Parathyroid adenoma (tissue), 2 donors: ENCODE results near the gene VAV1.

Experiments
- H2AFZ ChIP-seq: fragments of 300-600 bp; sonication (generic); one replicate; pipeline ENCODE4 v1.7.0; 2017; ENCODE audit warnings: antibody characterized with exemption, mild to moderate bottlenecking
- H3K27ac ChIP-seq: fragments of 300-600 bp; sonication (generic); one replicate; pipeline ENCODE4 v1.7.0; 2017
- H3K27me3 ChIP-seq: fragments of 300-600 bp; sonication (generic); one replicate; pipeline ENCODE4 v1.7.0; 2017; ENCODE audit warnings: low read length; ENCODE audit not compliant: control insufficient read depth, insufficient read depth
- H3K36me3 ChIP-seq: fragments of 300-600 bp; sonication (generic); one replicate; pipeline ENCODE4 v1.7.0; 2017; ENCODE audit warnings: low read length; ENCODE audit not compliant: control insufficient read depth, insufficient read depth
- H3K4me1 ChIP-seq: fragments of 300-600 bp; sonication (generic); one replicate; pipeline ENCODE4 v1.7.0; 2017; ENCODE audit warnings: control low read depth
- H3K4me2 ChIP-seq: fragments of 300-600 bp; sonication (generic); one replicate; pipeline ENCODE4 v1.7.0; 2017; ENCODE audit warnings: low read length
- H3K4me3 ChIP-seq: fragments of 300-600 bp; sonication (generic); one replicate; pipeline ENCODE4 v1.7.0; 2017; ENCODE audit warnings: low read depth, low read length
- H3K79me2 ChIP-seq: fragments of 300-600 bp; sonication (generic); one replicate; pipeline ENCODE4 v1.7.0; 2017; ENCODE audit warnings: control low read depth
- H3K9ac ChIP-seq: fragments of 300-600 bp; sonication (generic); one replicate; pipeline ENCODE4 v1.7.0; 2017; ENCODE audit warnings: mild to moderate bottlenecking
- H3K9me3 ChIP-seq: fragments of 300-600 bp; sonication (generic); one replicate; pipeline ENCODE4 v1.7.0; 2017; ENCODE audit warnings: low read length; ENCODE audit not compliant: control insufficient read depth
- TF ChIP-seq, protein P1 (sequence below): fragments of 300-600 bp; sonication (generic); IDR thresholded peaks from one replicate; pipeline ENCODE4 v1.7.0; 2017; ENCODE audit warnings: antibody characterized with exemption, mild to moderate bottlenecking
- donor health status: primary hyperparathyroidism.

Gene VAV1

DNA sequence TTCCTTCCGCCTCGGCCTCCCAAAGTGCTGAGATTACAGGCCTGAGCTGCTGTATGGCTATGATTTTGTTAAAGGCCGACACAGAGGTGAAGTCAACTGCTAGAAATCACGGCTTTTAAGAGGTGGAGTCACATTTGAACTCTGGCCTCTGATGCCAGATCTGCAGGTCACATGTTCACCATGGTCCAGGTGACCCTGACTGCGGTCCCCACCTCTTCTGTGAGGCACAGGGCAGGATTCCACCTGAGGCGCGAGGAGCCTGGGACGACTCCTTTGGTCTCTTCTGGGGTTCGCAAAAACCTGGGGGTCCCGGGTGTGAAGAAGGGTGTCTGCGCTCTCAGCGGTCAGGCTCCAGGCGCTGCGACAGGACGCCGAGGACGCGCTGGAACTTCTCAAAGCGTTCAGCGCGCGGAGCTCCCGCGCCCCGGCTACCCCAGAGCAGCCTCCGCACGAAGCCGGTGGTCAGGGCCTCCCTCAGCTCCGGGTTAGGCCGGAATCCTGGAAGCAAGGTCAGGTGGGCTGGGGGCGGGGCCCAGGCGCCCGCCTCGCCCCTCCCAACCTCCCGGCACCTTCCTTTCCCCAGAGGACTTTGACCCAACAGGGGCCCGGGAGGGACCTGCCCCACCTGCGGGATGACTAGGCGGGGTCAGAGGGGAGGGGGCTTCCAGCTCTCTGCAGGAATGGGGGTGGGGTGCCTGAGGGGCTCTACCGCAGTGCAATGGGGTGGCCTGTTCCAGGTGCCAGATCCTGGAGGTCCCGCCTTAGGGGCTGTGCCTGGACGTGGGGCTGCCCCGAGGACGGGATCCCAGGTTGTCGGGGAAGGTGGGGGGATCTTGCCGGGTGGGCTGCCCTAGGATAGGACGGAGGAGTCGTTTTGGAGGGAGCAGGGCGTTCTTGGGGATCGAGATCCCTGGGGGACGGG lies 20.0 kb upstream of the VAV1 start:
- Histone ChIP-seq H3K27ac (no peak overlapping the region), H3K4me3 (no peak overlapping the region), H3K36me3 (no peaks in the 10 kb centered on the region)

GRCh38 chr19:6753178-6754031 lies 19.1 kb upstream of the VAV1 start:
- Histone ChIP-seq H3K79me2 (no peaks in the 10 kb centered on the region), H3K4me2 (peak overlapping the region; percentile 8), H3K36me3 (no peaks in the 10 kb centered on the region), H2AFZ (peak overlapping the region; percentile 38), H3K4me3 (no peak overlapping the region), H3K4me1 (no peaks in the 10 kb centered on the region), H3K27me3 (no peaks in the 10 kb centered on the region), H3K9me3 (no peaks in the 10 kb centered on the region), H3K27ac (no peak overlapping the region), H3K9ac (no peak overlapping the region)
- TF ChIP-seq, protein P1, sequence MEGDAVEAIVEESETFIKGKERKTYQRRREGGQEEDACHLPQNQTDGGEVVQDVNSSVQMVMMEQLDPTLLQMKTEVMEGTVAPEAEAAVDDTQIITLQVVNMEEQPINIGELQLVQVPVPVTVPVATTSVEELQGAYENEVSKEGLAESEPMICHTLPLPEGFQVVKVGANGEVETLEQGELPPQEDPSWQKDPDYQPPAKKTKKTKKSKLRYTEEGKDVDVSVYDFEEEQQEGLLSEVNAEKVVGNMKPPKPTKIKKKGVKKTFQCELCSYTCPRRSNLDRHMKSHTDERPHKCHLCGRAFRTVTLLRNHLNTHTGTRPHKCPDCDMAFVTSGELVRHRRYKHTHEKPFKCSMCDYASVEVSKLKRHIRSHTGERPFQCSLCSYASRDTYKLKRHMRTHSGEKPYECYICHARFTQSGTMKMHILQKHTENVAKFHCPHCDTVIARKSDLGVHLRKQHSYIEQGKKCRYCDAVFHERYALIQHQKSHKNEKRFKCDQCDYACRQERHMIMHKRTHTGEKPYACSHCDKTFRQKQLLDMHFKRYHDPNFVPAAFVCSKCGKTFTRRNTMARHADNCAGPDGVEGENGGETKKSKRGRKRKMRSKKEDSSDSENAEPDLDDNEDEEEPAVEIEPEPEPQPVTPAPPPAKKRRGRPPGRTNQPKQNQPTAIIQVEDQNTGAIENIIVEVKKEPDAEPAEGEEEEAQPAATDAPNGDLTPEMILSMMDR, result peak; percentile 5

More for the DNA sequence above, 20.0 kb upstream of the VAV1 start:
- Histone ChIP-seq H3K4me1 (no peaks in the 10 kb centered on the region), H3K4me2 (no peak overlapping the region), H3K79me2 (no peaks in the 10 kb centered on the region), H3K27me3 (no peaks in the 10 kb centered on the region), H3K9ac (no peak overlapping the region), H3K9me3 (no peaks in the 10 kb centered on the region), H2AFZ (no peak overlapping the region)
- TF ChIP-seq, protein P1, result no peak

DNA sequence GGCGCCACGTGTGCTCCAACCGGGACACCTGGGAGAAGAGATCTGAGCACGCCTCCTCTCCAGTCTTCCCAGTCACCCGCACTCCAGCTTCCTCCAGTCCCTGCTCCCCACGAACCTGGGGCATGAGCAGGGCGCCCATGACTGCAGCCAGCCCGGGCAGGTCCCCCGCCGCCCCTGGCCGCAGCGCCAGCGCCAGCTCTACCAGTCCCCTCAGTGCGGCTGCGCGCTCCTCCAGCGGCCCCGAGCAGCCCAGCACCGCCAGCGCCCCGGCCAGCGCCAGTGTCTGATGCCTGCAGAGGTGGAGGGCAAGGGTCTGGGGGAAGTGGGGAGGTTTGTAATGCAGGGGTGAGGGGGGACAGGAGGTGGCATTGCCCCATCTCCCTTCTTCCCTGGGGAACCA lies 18.4 kb upstream of the VAV1 start:
- no peak overlapping the region for H3K27ac ChIP-seq

GRCh38 chr19:6754653-6755463 lies 17.6 kb upstream of the VAV1 start:
- Histone ChIP-seq H2AFZ (no peak overlapping the region), H3K9ac (no peak overlapping the region), H3K79me2 (no peaks in the 10 kb centered on the region), H3K4me2 (no peak overlapping the region), H3K9me3 (no peaks in the 10 kb centered on the region), H3K4me3 (no peak overlapping the region), H3K27ac (no peak overlapping the region), H3K36me3 (no peaks in the 10 kb centered on the region), H3K27me3 (no peaks in the 10 kb centered on the region), H3K4me1 (no peaks in the 10 kb centered on the region)
- TF ChIP-seq, protein P1, result no peak

More for the DNA sequence above, 18.4 kb upstream of the VAV1 start:
- H3K79me2 ChIP-seq, result no peaks in the 10 kb centered on the region
- no peak overlapping the region for H2AFZ ChIP-seq
- no peak overlapping the region for H3K9ac ChIP-seq
- no peaks in the 10 kb centered on the region for H3K36me3 ChIP-seq
- TF ChIP-seq, protein P1, result no peak
- no peak overlapping the region for H3K4me2 ChIP-seq
- no peaks in the 10 kb centered on the region for H3K9me3 ChIP-seq
- no peaks in the 10 kb centered on the region for H3K27me3 ChIP-seq
- no peak overlapping the region for H3K4me3 ChIP-seq
- H3K4me1 ChIP-seq, result no peaks in the 10 kb centered on the region
